CD4-positive, alpha-beta T cell treated with Interleukin-10 for 1 hour (primary cell): Measurements from ENCODE around the gene SPOCK3.
"Not testable (repeated sequence)": the region's sequence is repeated elsewhere in the genome, so short reads cannot be mapped to it uniquely, and the experiment has no call there.

Experiments used
- DNase-seq: peaks from one replicate; pipeline ENCODE4 v3.0.0-alpha.2; 2020

The SPOCK3 gene

DNA sequence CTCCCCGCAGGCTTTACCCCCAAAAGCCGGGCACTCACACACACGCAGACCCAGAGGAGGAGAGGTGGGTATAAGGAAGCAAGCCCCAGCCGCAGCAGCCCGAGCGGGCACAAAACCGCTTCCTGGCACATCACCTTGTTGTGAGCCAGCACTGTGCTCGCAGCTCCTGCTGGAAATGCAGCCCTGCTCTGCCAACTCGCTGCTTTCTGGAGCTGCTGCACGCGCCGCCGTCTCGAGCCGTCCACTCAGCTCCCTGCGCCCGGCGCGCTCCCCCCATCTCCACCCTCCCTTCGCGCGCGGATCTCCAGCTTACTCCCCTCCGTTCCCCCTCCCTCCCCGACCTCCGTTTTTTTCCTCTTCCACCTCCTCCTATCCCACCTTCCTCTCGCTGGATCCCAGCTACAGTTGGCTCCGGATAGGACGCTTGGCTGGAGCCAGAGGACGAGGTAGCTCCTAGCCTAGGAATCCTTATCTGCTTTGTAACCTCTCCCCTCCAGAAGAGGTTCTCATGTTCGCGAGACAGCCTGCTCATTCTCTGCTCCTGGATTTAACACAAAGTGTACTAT lies at the start of gene SPOCK3:
TSS of gene SPOCK3 (minus strand) at position 179 of the 566 bp plus-strand sequence.
- DNase-seq = no peak

DNA sequence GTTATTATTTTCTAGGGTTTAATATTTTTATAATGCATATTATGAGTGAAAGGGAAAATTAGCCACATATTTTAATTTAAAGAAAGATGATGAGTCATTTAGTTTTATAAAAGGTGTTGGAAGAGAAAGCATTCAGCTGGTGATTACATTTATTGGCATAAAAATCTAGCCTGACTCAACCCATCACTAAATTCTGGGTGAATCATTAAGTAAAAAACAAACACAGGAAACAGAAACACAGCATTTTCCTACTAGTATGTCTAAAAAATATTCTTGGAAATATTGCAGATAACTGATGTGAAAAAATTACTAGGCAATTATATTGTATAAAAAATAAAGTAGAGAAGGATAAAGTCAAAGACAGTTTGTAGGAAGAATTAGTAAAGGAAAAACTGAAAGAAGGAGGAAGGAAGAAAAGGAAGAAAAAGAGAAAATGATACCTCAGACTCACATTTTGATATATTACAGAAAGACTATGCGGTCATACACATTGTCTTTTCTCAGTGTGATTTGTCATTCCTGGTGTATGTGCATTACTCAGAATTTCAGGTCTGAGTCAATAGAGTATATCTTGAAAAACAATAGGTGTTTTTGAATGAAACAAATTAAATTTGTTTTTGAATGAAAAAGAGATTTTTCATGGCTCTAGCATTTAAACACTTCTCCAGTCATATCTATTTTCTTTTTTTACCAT lies 48.0 kb upstream of the SPOCK3 start:
- DNase-seq = no peak

GRCh38 chr4:167281545-167281944 lies 47.3 kb upstream of the SPOCK3 start:
- DNase-seq = not testable (repeated sequence)

DNA sequence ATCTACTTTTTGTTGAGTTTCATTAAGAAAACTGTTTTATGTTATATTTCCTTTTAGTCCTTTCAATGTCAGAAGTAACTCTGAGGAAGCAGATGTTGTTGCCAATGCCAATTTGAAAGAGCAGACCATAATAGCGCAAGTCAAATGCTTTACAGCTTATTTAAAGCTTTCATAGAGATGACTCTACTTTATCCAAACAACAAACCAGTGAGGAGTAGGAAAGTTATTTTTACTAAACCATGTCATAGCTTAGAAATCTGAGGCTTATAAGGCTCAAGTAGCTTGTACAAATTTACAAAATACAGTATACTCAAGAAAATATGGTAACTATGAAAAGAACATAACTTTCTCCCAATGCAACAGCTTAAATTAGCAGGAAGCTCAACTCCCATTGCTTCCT lies 40.1 kb upstream of the SPOCK3 start:
- no peak for DNase-seq

DNA sequence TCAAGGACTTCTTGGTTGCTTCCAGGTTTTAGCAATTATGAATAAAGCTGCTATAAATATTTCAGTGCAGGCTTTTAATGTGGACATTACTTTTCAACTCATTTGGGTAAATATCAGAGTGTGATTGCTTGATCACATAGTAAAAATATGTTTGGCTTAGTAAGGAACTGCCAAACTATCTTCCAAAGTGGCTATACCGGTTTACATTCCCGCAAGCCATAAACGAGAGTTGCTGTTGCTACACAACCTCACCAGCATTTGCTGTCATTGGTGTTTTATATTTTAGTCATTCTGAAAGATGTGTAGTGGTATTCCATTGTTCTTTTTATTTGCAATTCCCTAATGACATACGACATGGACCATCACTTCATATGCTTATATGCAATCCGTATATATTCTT lies 30.9 kb upstream of the SPOCK3 start:
- no peak for DNase-seq

DNA sequence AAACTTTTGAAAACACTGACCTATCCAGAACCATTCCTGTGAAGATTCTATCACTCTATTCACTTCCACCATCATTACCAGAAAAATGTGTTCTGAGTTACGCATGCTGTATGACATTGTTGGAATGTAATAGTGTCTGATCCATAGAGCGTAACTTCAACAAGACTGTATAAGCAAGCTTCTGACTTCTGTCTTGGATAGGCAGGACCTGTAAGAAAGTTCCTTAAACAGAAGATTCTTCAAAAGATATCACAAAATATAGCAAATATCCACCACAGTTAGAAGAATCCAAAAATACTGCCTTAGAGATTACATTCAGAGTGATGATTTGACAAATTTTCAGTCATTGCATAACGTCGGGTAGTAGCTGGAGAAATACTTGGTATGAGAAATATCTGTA lies 14.0 kb upstream of the SPOCK3 start:
- no peak for DNase-seq

DNA sequence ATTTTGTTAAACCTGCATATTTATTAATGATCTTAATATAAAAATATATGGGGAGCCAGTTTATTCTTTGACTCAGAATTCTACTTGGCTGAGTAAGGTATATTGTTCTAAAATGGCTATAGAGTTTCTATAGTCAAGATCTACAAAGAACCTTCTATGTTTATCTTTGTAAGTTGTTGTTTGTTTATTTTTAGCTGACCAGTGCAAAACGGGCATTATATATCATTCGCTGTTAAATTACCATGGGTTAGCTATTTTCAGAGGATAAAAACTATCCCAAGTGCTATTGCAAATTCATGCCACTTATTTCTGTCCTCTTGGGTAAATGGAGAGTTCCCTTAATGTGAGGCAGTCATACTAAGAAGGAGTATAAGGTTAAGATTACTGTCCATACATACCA lies 5.3 kb upstream of the SPOCK3 start:
- DNase-seq = no peak

DNA sequence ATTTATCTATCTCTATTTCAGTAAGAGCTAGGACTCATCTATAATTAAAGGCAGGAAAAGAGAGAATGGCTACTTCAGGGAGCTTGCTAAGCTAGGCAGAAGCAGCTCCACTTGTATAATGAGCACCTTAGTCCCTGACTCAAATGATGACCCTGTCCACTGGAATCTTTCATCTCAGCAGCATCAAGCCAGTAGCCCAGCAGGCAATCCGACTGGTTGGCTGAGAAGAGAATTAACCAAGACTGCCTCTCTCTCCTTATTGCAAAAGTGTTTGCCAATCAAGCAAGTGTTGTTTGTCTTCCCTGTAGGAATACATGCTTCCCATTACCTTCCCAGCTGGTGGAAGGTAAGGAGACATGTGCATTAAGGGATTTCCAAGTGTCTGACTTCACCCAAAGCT lies 3.9 kb upstream of the SPOCK3 start:
- DNase-seq = no peak

DNA sequence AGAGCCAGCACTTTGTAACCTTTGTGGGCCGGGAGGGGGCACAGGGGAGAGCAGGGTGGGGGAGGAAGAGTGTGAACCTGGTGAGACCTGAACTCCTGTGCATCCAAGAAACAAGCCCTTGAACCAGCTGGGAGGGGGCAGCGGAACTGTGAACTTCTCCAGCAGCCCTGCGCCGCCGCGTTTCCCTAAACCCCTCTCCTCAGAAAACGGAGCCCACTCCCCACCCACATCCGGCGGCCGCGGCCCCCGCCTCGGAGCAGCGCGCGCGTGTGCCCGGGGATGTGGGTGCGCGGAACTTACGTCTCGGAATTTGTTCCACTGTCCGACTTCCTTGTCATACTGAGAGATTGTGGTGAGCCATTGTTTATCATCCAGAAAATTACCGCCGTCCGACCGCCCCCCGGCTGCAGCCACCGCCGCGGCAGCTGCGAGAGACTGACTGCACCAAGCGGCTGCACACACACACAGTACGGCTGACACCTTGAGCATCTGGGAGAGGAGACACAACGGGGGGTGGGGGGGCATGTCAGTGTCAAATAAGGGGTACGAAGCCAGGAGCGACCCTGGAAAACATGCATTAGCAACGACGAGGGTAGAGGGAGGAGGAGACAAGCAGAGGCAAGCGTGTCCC lies 494 bp downstream of the SPOCK3 start:
- no peak for DNase-seq

DNA sequence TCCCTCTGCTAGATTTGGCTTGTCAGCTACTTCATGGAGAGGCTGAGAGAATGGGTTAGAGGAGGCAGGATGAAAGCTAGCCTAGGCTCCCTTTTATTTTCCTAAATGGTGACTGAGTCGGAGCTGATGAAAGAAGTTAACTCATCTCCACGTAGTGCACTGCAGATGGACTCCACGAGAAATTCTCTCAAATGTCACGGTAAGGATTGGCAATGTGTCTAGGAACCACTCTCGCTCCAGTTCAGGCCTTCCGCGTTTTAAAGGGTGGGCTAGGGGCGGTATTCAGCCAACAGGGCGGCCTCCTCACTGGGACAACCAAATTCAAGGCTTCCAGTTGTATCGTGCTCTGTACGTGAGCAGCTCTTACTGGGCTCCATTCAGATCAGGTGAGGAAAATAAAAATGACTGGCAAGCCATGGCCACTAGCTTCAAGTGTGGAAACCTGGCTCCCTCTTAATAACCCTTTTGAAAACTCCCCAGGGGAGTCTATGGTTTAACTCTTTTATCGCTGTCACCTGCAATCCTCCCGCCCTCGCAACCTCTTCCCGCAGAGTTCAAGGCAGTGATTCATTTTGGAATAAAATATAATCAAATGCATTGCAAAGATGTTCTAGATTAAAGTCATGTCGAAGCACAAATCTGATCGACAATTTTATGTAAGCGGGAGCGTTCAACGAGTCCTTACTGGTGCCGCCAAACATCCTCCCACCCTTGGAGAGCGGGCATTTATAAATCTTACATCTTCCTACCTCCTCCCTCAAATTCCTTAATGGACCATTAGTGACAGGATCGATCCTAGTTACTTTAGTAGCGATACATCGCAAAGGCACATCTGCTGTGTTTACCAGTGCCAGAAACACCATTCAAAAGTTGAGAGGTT lies 1.2 kb downstream of the SPOCK3 start:
- DNase-seq = no peak

DNA sequence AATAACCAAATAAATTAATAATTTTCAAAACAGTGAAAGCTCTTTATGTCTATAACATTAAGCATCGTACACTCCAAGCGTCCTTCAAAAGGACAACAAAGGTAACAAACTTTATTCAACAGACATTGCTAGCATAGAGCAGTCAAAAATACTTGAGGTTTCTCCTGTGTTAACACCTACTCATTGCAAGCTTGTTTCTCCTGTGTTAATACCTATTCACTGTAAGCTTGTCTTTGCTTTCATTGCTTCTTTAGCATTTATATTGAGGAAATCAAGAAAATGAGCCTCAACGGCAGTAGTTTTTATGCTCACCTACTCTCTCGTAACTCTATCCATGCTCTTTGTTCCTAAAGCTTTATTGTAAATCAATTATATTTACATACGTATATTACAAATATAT lies 3.5 kb downstream of the SPOCK3 start:
- DNase-seq = no peak

GRCh38 chr4:167222099-167222498 lies 12.2 kb downstream of the SPOCK3 start:
- no peak for DNase-seq

DNA sequence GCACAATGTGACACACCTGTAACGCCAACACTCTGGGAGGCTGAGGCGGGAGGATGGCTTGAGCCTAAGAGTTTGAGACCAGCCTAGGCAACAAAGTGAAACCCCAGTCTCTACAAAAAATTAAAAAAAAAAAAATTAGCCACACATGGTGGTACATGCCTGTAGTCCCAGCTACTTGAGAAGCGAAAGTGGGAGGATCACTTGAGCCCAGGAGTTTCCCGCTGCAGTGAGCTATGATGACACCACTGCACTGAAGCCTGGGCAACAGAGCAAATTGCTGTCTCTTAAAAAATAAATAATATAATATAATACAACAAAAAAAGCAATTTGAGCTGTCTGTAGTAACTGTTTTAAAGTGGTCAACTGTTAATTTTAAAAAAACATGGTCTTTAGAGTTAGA lies 13.2 kb downstream of the SPOCK3 start:
- DNase-seq = no peak

DNA sequence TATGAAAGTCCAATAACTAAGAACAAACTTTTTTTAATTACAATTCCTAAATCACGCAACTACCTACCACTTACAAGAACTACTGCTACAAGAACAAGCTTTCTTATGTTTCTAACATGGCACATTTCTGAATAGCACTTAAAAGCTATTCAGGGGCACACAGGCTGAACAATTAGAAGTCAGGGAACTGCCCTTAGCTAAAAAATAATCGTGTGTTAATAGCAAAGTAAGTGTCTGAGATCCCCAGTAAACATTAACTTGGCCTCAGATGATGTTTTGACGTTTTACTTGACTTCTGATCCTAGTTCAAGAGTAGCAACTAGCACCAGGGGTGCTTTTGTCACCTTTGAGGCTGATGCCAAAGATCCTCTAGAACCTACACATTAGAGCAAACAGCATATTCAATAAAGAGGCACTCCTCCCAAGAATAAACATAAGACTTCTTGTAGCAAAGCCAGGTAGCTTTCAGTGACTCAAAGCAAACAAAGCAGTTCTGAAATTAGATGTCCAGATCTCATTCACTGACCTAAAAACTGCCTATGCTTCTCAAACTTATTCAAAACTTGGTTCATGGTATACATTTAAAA lies 16.2 kb downstream of the SPOCK3 start:
- no peak for DNase-seq

GRCh38 chr4:167216783-167217182 lies 17.5 kb downstream of the SPOCK3 start:
- DNase-seq = no peak

GRCh38 chr4:167210166-167210565 lies 24.1 kb downstream of the SPOCK3 start:
- DNase-seq = no peak

GRCh38 chr4:167196344-167197012 lies 37.8 kb downstream of the SPOCK3 start:
- no peak for DNase-seq

DNA sequence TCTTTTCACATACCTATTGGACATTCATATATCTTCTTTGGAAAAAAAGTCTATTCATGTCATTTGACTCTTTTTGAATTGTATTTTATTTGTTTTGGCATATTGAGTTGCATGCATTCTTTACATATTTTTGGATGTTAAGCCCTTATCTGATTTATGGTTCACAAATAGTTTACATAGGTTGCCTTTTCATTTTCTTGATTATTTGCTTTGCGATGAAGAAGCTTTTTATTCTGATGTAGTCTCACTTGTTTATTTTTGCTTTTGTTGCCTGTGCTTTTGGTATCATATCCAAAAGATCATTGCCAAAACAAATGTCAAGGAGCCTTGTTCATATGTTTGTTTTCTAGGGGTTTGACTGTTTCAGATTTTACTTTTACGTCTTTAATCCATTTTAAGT lies 43.9 kb downstream of the SPOCK3 start:
- no peak for DNase-seq

GRCh38 chr4:167185465-167185864 lies 48.8 kb downstream of the SPOCK3 start:
- no peak for DNase-seq

DNA sequence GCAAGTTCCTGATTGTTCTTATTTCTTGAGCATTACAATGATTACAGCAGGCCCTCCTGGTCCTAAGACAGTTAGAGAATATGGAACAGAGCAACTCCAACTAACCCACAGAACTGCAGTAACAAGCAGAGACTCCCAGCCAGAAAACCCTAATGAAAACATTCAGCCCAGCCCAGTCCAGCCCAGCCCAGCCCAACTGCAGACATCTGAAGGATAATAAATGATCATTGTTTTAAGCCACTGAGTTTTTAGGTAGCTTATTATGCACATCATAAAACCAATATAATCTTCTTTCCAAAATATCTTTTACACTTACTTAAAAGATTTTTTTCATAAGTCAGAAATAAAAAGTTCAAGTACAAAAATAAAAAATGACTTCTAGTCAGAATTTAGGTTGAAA lies 51.3 kb downstream of the SPOCK3 start:
- DNase-seq = no peak

DNA sequence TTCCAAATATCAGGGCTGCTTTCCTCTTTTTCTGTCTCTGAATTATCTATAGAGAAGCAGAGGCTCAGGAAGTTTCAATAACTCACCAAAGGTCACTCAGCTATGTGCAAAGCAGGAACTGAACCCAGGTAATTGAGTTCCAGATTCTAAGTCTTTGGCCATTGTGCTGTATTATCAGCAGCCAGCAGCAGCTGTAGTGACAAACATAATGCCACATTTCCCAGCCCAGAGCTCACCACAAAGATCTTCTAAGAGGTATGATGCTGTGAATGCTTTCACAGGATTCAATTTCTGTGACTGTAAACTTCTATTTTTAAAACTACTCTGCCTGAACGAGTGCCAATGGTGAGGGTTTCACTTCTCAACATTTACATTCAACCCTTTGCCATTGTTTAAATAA lies 56.4 kb downstream of the SPOCK3 start:
- no peak for DNase-seq

GRCh38 chr4:167176723-167177367 lies 57.4 kb downstream of the SPOCK3 start:
- DNase-seq = no peak
